Measurements from ENCODE around the gene VGLL3. TPM values are rescaled to one million over a fixed set of nuclear protein-coding genes. Genes with fewer than 3 reads are reported as not detected.
"Not testable (repeated sequence)": the region's sequence is repeated elsewhere in the genome, so short reads cannot be mapped to it uniquely, and the experiment has no call there.

The VGLL3 gene
- total and polyA plus RNA-seq, 2 experiments from 2014 or later = 0.06 to 0.29 TPM

DNA sequence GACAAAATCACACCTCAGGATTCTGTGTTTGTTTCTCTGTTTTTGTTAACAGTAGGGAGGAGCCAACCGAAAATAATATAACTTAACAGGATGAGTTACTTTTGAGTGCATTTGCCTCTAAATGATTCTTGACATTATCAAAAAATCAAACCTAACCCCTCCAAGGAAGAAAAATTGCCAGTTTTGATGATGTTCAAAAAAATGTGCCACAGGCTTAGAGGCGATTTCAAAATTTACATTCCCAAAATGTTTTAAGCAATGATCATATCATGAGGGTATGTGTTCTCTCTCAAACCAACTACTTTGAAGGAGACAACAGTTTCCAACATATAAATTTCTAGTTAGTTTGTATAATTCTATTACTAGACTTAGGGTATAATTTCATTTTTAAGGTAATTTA lies 6.7 kb downstream of the VGLL3 start:
- Histone ChIP-seq H3K27ac (no peak overlapping the region), H3K27me3 (peaks cover 42% of the 10 kb centered on the region), H3K9me3 (ENCODE audit: low read depth) (no peaks in the 10 kb centered on the region), H3K4me1 (ENCODE audit: low read depth) (no peaks in the 10 kb centered on the region), H3K4me3 (no peak overlapping the region), H3K36me3 (no peaks in the 10 kb centered on the region)
- TF ChIP-seq, protein P1, sequence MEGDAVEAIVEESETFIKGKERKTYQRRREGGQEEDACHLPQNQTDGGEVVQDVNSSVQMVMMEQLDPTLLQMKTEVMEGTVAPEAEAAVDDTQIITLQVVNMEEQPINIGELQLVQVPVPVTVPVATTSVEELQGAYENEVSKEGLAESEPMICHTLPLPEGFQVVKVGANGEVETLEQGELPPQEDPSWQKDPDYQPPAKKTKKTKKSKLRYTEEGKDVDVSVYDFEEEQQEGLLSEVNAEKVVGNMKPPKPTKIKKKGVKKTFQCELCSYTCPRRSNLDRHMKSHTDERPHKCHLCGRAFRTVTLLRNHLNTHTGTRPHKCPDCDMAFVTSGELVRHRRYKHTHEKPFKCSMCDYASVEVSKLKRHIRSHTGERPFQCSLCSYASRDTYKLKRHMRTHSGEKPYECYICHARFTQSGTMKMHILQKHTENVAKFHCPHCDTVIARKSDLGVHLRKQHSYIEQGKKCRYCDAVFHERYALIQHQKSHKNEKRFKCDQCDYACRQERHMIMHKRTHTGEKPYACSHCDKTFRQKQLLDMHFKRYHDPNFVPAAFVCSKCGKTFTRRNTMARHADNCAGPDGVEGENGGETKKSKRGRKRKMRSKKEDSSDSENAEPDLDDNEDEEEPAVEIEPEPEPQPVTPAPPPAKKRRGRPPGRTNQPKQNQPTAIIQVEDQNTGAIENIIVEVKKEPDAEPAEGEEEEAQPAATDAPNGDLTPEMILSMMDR (IDR thresholded peaks at IDR 0.05; ENCODE audit: low read depth, low read length) = no peak
- DNase-seq (ENCODE audit: low read depth in 1 of 2, low spot score in 1 of 2) = peak in 1 of 2 donors; percentile 64

DNA sequence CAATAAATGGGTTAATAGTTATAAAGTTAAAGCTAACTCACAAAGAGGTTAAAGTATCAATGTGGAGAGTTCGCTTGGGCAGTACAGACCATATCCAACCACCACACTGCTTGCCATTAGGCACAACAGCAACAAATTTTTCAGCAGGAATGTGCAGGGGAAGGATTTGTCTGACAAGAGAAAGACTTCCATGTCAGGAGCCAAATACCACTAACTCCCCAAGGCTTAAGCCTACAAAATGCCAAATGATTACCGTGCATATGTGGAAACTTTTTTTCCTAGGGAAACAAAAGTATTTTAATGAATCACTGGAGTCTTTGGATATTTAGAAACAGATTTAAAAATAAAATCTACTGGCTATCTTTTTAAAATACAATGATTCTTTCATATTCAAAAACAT lies 8.1 kb downstream of the VGLL3 start:
- peak in 1 of 2 donors; percentile 95 for DNase-seq (ENCODE audit: low read depth in 1 of 2, low spot score in 1 of 2)
- Histone ChIP-seq H3K9me3 (ENCODE audit: low read depth) (no peaks in the 10 kb centered on the region), H3K36me3 (no peaks in the 10 kb centered on the region), H3K27me3 (peaks cover 28% of the 10 kb centered on the region), H3K4me1 (ENCODE audit: low read depth) (no peaks in the 10 kb centered on the region), H3K27ac (no peak overlapping the region), H3K4me3 (no peak overlapping the region)
- TF ChIP-seq, protein P1 (IDR thresholded peaks at IDR 0.05; ENCODE audit: low read depth, low read length) = no peak

- no peaks in the 10 kb centered on the region for H3K36me3 ChIP-seq
- H3K27ac ChIP-seq = no peak overlapping the region
- no peaks in the 10 kb centered on the region for H3K27me3 ChIP-seq
- TF ChIP-seq, protein P1 (IDR thresholded peaks at IDR 0.05; ENCODE audit: low read depth, low read length) = no peak
- H3K4me1 ChIP-seq (ENCODE audit: low read depth) = no peaks in the 10 kb centered on the region
- no peaks in the 10 kb centered on the region for H3K9me3 ChIP-seq (ENCODE audit: low read depth)
- DNase-seq (ENCODE audit: low read depth in 1 of 2, low spot score in 1 of 2) = peak in 1 of 2 donors; percentile 55
- no peak overlapping the region for H3K4me3 ChIP-seq
Measured at GRCh38 chr3:86978111-86978551, 12.8 kb downstream of the VGLL3 start.

DNA sequence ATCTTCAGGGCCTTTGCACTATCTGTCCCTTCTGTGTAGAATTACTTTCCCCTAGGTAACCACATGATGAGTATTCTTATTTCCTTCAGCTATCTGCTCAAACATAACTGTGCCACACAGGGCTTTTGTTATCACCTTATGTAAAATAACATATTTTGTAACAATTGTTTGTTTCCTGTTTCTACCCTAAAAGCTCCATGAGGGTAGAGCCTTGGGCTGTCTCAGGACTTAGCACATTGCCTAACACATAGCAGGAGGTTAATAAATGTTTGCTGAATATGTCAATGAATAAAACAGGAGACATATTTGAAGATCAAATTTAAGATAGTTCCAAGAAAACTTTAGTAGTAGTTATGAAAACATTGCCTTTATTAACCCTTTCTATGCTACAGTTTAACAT lies 14.7 kb downstream of the VGLL3 start:
- Histone ChIP-seq H3K36me3 (no peaks in the 10 kb centered on the region), H3K27ac (no peak overlapping the region), H3K27me3 (no peaks in the 10 kb centered on the region), H3K9me3 (ENCODE audit: low read depth) (no peaks in the 10 kb centered on the region), H3K4me1 (ENCODE audit: low read depth) (no peaks in the 10 kb centered on the region), H3K4me3 (no peak overlapping the region)
- TF ChIP-seq, protein P1 (IDR thresholded peaks at IDR 0.05; ENCODE audit: low read depth, low read length) = no peak
- DNase-seq (ENCODE audit: low read depth in 1 of 2, low spot score in 1 of 2) = no peak

DNA sequence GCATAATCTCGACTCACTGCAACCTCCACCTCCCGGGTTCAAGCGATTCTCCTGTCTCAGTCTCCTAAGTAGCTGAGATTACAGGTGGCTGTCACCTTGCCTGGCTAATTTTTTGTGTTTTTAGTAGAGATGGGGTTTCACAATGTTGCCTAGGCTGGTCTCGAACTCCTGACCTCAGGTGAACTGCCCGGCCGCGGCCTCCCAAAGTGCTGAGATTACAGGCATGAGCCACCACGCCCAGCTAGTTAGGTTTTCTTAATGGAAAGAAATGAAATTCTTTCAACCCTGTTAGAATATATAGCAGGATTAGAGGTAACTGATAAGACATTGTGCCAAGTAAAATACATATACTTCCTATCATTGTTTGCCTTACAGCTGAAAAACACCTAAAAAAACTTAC lies 16.8 kb downstream of the VGLL3 start:
- not testable (repeated sequence) for H3K27me3 ChIP-seq; H3K4me3 ChIP-seq; DNase-seq (ENCODE audit: low read depth in 1 of 2, low spot score in 1 of 2); H3K4me1 ChIP-seq (ENCODE audit: low read depth); H3K36me3 ChIP-seq; H3K27ac ChIP-seq; H3K9me3 ChIP-seq (ENCODE audit: low read depth)

DNA sequence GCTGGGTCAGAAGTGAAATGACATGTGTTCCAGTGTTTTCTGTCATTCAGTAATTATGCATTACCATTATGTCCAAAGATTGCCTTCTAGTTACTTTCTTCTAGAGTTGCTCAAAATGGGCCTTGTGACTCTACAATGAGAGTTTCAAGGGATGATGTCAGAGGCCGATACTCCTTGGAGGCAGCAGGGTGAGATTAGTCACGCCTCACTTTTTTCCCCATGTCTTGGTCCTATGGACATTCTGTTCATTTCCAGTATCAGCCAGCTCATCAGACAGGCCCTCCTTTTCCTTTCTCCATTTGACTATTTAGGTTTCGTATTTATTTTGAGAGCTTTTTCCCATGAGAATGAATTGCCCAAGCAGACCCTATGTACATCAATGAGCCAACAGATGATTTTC lies 17.5 kb downstream of the VGLL3 start:
- H3K27ac ChIP-seq = no peak overlapping the region
- no peaks in the 10 kb centered on the region for H3K27me3 ChIP-seq
- DNase-seq (ENCODE audit: low read depth in 1 of 2, low spot score in 1 of 2) = peak in 1 of 2 donors; percentile 93
- H3K4me1 ChIP-seq (ENCODE audit: low read depth) = no peaks in the 10 kb centered on the region
- H3K4me3 ChIP-seq = no peak overlapping the region
- no peaks in the 10 kb centered on the region for H3K9me3 ChIP-seq (ENCODE audit: low read depth)
- no peaks in the 10 kb centered on the region for H3K36me3 ChIP-seq
- TF ChIP-seq, protein P1 (IDR thresholded peaks at IDR 0.05; ENCODE audit: low read depth, low read length) = no peak

Measured in cardiac muscle cell (in vitro differentiated cells and primary cell).